ENCODE results near the gene MAN2B2.

The MAN2B2 gene

DNA sequence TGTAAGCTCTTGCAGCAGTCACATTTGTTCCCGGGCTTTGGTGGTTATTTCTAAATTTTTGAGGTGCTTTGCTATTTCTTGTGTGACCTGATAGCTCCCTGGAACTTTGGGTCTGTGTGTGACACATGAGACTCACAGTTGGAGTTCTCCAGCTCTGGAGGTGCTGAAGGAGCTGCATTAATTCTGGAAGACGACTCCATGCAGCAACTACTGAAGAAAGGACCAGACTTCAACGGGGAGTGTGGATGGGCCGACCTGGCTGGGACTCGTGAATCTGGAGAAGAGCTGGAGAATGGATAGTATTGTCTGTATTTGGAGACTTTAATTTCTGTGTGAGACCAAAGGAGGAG lies 67.0 kb downstream of the MAN2B2 start:
- peaks cover 18% of the 10 kb centered on the region; the same call in 1 of the 2 replicates for H4K20me1 ChIP-seq (ENCODE audit: low read depth, low read length)
- H3K27ac ChIP-seq (ENCODE audit: low read depth, low read length): no peak overlapping the region
- peak overlapping the region; percentile 93 for H3K9ac ChIP-seq (ENCODE audit: low read length)
- no peaks in the 10 kb centered on the region for H3K27me3 ChIP-seq (ENCODE audit: low read length)
- H3K4me2 ChIP-seq (ENCODE audit: low read depth, low read length, poor library complexity, severe bottlenecking): peak overlapping the region; percentile 83
- peaks cover 5% of the 10 kb centered on the region; the same call in 1 of the 2 replicates for H3F3A ChIP-seq (ENCODE audit: insufficient read depth)
- peaks cover 17% of the 10 kb centered on the region for H3K79me2 ChIP-seq (ENCODE audit: insufficient read depth, low read length)
- H3K9me3 ChIP-seq (ENCODE audit: insufficient read depth, low read length): no peaks in the 10 kb centered on the region
- H2AFZ ChIP-seq (ENCODE audit: low read depth, low read length, severe bottlenecking): no peak overlapping the region
- peaks cover 16% of the 10 kb centered on the region for H3K36me3 ChIP-seq (ENCODE audit: low read length)
- no peaks in the 10 kb centered on the region for H3K9me2 ChIP-seq (replicated peaks; ENCODE audit: insufficient read depth, low read length)
- H3K4me3 ChIP-seq (ENCODE audit: insufficient read depth, low read length, poor library complexity, severe bottlenecking): peak overlapping the region; percentile 83
- TF ChIP-seq, protein P1, sequence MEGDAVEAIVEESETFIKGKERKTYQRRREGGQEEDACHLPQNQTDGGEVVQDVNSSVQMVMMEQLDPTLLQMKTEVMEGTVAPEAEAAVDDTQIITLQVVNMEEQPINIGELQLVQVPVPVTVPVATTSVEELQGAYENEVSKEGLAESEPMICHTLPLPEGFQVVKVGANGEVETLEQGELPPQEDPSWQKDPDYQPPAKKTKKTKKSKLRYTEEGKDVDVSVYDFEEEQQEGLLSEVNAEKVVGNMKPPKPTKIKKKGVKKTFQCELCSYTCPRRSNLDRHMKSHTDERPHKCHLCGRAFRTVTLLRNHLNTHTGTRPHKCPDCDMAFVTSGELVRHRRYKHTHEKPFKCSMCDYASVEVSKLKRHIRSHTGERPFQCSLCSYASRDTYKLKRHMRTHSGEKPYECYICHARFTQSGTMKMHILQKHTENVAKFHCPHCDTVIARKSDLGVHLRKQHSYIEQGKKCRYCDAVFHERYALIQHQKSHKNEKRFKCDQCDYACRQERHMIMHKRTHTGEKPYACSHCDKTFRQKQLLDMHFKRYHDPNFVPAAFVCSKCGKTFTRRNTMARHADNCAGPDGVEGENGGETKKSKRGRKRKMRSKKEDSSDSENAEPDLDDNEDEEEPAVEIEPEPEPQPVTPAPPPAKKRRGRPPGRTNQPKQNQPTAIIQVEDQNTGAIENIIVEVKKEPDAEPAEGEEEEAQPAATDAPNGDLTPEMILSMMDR (IDR thresholded peaks at IDR 0.05; ENCODE audit: insufficient read depth, low read length, poor library complexity, severe bottlenecking): no peak
- no peak for TF ChIP-seq EZH2phosphoT487 (conservative IDR thresholded peaks at IDR 0.05; ENCODE audit: low read length)

DNA sequence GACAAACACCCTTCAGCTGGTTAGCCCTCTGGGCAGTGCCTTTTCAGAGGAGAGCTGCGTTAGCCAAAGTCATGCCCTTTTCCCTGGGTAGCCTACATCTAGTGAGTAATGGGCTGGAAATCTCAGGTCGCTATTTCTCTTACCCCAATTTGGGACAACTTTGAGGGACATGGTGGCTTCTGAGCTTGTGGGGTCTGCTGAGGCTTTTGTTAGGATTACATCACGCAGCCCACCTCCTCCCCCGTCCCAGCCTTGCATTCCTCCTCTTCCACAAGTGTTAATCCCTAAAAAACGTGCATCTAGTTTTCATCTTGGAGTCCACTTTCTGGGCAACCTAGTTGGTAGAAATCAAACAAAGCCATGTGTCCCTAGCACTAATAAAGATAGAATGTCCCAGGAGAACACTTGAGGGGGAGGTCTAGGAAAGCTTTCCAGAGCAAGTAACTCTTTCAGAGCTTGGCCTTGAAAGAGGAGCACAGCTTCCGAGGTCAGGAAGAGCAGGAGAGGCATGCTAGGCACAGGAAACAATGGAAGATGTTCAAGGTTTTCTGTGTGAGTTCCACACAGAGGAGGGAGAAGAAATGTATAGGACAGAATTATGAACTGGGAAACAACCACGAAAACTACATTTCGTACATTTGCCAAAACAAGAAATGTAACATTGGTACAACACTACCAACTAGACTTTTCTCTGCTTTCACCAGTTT lies 68.3 kb downstream of the MAN2B2 start:
- Histone ChIP-seq H2AFZ (ENCODE audit: low read depth, low read length, severe bottlenecking) (no peak overlapping the region), H3K9ac (ENCODE audit: low read length) (no peak overlapping the region), H3K27ac (ENCODE audit: low read depth, low read length) (no peak overlapping the region), H3K9me2 (replicated peaks; ENCODE audit: insufficient read depth, low read length) (no peaks in the 10 kb centered on the region), H3K4me2 (ENCODE audit: low read depth, low read length, poor library complexity, severe bottlenecking) (no peak overlapping the region), H3K79me2 (ENCODE audit: insufficient read depth, low read length) (peaks cover 17% of the 10 kb centered on the region), H4K20me1 (ENCODE audit: low read depth, low read length) (peaks cover 18% of the 10 kb centered on the region; the same call in 1 of the 2 replicates), H3K27me3 (ENCODE audit: low read length) (no peaks in the 10 kb centered on the region), H3F3A (ENCODE audit: insufficient read depth) (peaks cover 5% of the 10 kb centered on the region; the same call in 1 of the 2 replicates), H3K36me3 (ENCODE audit: low read length) (peaks cover 16% of the 10 kb centered on the region), H3K4me3 (ENCODE audit: insufficient read depth, low read length, poor library complexity, severe bottlenecking) (no peak overlapping the region), H3K9me3 (ENCODE audit: insufficient read depth, low read length) (no peaks in the 10 kb centered on the region)
- TF ChIP-seq, protein P1 (IDR thresholded peaks at IDR 0.05; ENCODE audit: insufficient read depth, low read length, poor library complexity, severe bottlenecking): no peak
- no peak for TF ChIP-seq EZH2phosphoT487 (conservative IDR thresholded peaks at IDR 0.05; ENCODE audit: low read length)

DNA sequence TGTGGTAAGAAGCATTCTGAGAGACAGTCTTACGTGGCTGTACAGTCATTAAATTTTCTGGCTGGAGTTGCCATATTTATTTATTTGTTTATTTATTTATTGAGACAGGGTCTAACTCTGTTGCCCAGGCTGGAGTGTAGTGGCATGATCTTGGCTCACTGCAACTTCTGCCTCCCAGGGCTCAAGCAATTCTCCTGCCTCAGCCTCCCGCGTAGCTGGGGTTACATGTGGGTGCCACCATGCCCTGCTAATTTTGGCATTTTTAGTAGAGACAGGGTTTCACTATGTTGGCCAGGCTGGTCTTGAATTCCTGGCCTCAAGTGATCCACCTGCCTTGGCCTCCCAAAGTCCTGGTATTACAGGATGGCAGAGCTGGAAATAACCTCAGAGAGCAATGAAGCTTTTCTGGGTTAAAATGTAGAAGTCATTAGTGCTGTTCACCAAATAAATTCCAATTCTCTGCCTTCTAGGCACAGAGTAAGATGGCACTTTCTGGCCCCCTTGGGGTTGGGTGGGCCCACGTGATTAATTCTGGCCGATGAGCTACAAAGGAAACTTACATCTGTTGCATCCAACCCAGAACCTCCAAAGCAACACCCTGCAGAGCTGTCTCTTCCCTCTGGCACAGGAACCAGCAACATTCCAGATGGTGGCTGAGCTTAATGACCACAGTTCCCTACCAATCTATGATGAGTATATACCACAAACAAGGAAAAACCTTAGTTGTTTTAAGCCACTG lies 70.0 kb downstream of the MAN2B2 start:
- H3K79me2 ChIP-seq (ENCODE audit: insufficient read depth, low read length): peaks cover 17% of the 10 kb centered on the region
- no peak overlapping the region for H3K9ac ChIP-seq (ENCODE audit: low read length)
- peaks cover 5% of the 10 kb centered on the region; the same call in 1 of the 2 replicates for H3F3A ChIP-seq (ENCODE audit: insufficient read depth)
- H3K27ac ChIP-seq (ENCODE audit: low read depth, low read length): no peak overlapping the region
- H3K9me3 ChIP-seq (ENCODE audit: insufficient read depth, low read length): no peaks in the 10 kb centered on the region
- TF ChIP-seq EZH2phosphoT487 (conservative IDR thresholded peaks at IDR 0.05; ENCODE audit: low read length): no peak
- TF ChIP-seq, protein P1 (IDR thresholded peaks at IDR 0.05; ENCODE audit: insufficient read depth, low read length, poor library complexity, severe bottlenecking): no peak
- H3K4me3 ChIP-seq (ENCODE audit: insufficient read depth, low read length, poor library complexity, severe bottlenecking): no peak overlapping the region
- H3K27me3 ChIP-seq (ENCODE audit: low read length): no peaks in the 10 kb centered on the region
- no peaks in the 10 kb centered on the region for H3K9me2 ChIP-seq (replicated peaks; ENCODE audit: insufficient read depth, low read length)
- H3K4me2 ChIP-seq (ENCODE audit: low read depth, low read length, poor library complexity, severe bottlenecking): no peak overlapping the region
- no peak overlapping the region for H2AFZ ChIP-seq (ENCODE audit: low read depth, low read length, severe bottlenecking)
- H4K20me1 ChIP-seq (ENCODE audit: low read depth, low read length): peaks cover 18% of the 10 kb centered on the region; the same call in 1 of the 2 replicates
- peaks cover 16% of the 10 kb centered on the region for H3K36me3 ChIP-seq (ENCODE audit: low read length)
